Measurements from ENCODE around the gene SIRPB2.

GRCh38 chr20:1539816-1540419 lies 48.7 kb upstream of the SIRPB2 start:
- no peak for TF ChIP-seq NFIC (IDR thresholded peaks at IDR 0.05)
- no peak for TF ChIP-seq EGR1 (IDR thresholded peaks at IDR 0.05)
- no peak for TF ChIP-seq USF1 (IDR thresholded peaks at IDR 0.05)
- TF ChIP-seq TEAD4 (IDR thresholded peaks at IDR 0.05), result no peak
- TF ChIP-seq YY1 (IDR thresholded peaks at IDR 0.05; ENCODE audit: low read depth), result no peak
- no peak for TF ChIP-seq REST (IDR thresholded peaks at IDR 0.05; ENCODE audit: low read depth)
- TF ChIP-seq MAX (IDR thresholded peaks at IDR 0.05), result no peak
- no peak for TF ChIP-seq EP300 (IDR thresholded peaks at IDR 0.05; ENCODE audit: borderline replicate concordance)
- TF ChIP-seq CEBPB (IDR thresholded peaks at IDR 0.05), result no peak

Data from Ishikawa (cell line).